HG03039 (cell line): ENCODE results near the gene CEP85.

Source experiments
- ATAC-seq: cut with Tn5 transposase; IDR thresholded peaks from one replicate; pipeline ENCODE4 v1.9.1; 2021; ENCODE audit warnings: mild to moderate bottlenecking, moderate library complexity; ENCODE audit not compliant: unreplicated experiment

The CEP85 gene

GRCh38 chr1:26315874-26316850 is 82.2 kb downstream of the CEP85 start:
- ATAC-seq: no peak

- no peak for ATAC-seq
These were observed 83.1 kb downstream of the CEP85 start for GRCh38 chr1:26317146-26317545.

- ATAC-seq: no peak
These were observed 83.8 kb downstream of the CEP85 start, which contains the start of gene CD52 for GRCh38 chr1:26317612-26318337. Gene CD52 (plus strand): TSS chr1:26317958. CDS start chr1:26318018, 60 bp downstream.

- ATAC-seq: no peak
These were observed 84.5 kb downstream of the CEP85 start for GRCh38 chr1:26318338-26319064.

- ATAC-seq: no peak
These were observed 86.9 kb downstream of the CEP85 start for GRCh38 chr1:26320896-26321295.

GRCh38 chr1:26321315-26322041 is 87.5 kb downstream of the CEP85 start:
- no peak for ATAC-seq

GRCh38 chr1:26322042-26322331 is 88.0 kb downstream of the CEP85 start:
- no peak for ATAC-seq

- ATAC-seq: no peak
These were observed 89.4 kb downstream of the CEP85 start for GRCh38 chr1:26323382-26323781.

GRCh38 chr1:26324550-26324949 is 90.5 kb downstream of the CEP85 start:
- no peak for ATAC-seq

- ATAC-seq: no peak
These were observed 94.0 kb downstream of the CEP85 start for GRCh38 chr1:26327956-26328362.
